Loucy (cell line): Measurements from ENCODE around the gene TGFBR3.

Source experiments
- H2AFZ ChIP-seq: fragments of 200-600 bp; sonication (generic); 2 replicates; pipeline ENCODE4 v1.6.0; 2016; ENCODE audit warnings: antibody characterized with exemption, mild to moderate bottlenecking, low read length, moderate library complexity
- H3F3A ChIP-seq: fragments of 200-600 bp; 2 replicates; pipeline ENCODE4 v1.6.0; 2016; ENCODE audit warnings: antibody characterized with exemption, low read depth, mild to moderate bottlenecking
- H3K27me3 ChIP-seq: fragments of 200-600 bp; sonication (generic); 2 replicates; pipeline ENCODE4 v1.6.1; 2014; ENCODE audit warnings: low read length, mild to moderate bottlenecking; ENCODE audit not compliant: insufficient read depth, poor library complexity, severe bottlenecking
- H3K36me3 ChIP-seq: fragments of 200-600 bp; sonication (generic); 2 replicates; pipeline ENCODE4 v1.6.1; 2016; ENCODE audit warnings: low read length; ENCODE audit not compliant: insufficient read depth
- H3K4me1 ChIP-seq: fragments of 200-600 bp; sonication (generic); 2 replicates; pipeline ENCODE4 v1.5.1; 2014; ENCODE audit warnings: low read length, mild to moderate bottlenecking; ENCODE audit not compliant: insufficient read depth, poor library complexity, severe bottlenecking
- H3K4me2 ChIP-seq: fragments of 200-600 bp; sonication (generic); 2 replicates; pipeline ENCODE4 v1.6.0; 2014; ENCODE audit warnings: antibody characterized with exemption, low read length, low read depth, mild to moderate bottlenecking; ENCODE audit not compliant: poor library complexity, severe bottlenecking
- H3K4me3 ChIP-seq: fragments of 200-600 bp; sonication (generic); 2 replicates; pipeline ENCODE4 v1.5.1; 2014; ENCODE audit warnings: low read length, mild to moderate bottlenecking, mixed read lengths; ENCODE audit not compliant: poor library complexity, severe bottlenecking
- H3K79me2 ChIP-seq: fragments of 200-600 bp; sonication (generic); 2 replicates; pipeline ENCODE4 v1.6.1; 2014; ENCODE audit warnings: low read length; ENCODE audit not compliant: insufficient read depth
- H3K9ac ChIP-seq: fragments of 200-600 bp; sonication (generic); 2 replicates; pipeline ENCODE4 v1.6.0; 2014; ENCODE audit warnings: mild to moderate bottlenecking, low read depth, low read length, moderate library complexity; ENCODE audit not compliant: poor library complexity, severe bottlenecking
- H3K9me2 ChIP-seq: fragments of 200-600 bp; sonication (generic); replicated peaks from 2 replicates; pipeline ENCODE4 v1.6.1; 2016; ENCODE audit warnings: low read depth, low read length, mixed read lengths
- H3K9me3 ChIP-seq: fragments of 200-600 bp; sonication (generic); 2 replicates; pipeline ENCODE4 v1.6.1; 2014; ENCODE audit warnings: mild to moderate bottlenecking, antibody characterized with exemption, low read length, low read depth; ENCODE audit not compliant: insufficient read depth
- H4K20me1 ChIP-seq: fragments of 200-600 bp; sonication (generic); 2 replicates; pipeline ENCODE4 v1.6.0; 2014; ENCODE audit warnings: antibody characterized with exemption, low read length, mild to moderate bottlenecking; ENCODE audit not compliant: insufficient read depth, poor library complexity, severe bottlenecking
- CTCF ChIP-seq: fragments of 200-600 bp; sonication (generic); conservative IDR thresholded peaks from 2 replicates; pipeline ENCODE4 v1.5.1; 2014; ENCODE audit warnings: mild to moderate bottlenecking, antibody characterized with exemption, low read length
- EZH2phosphoT487 ChIP-seq: fragments of 200-600 bp; IDR thresholded peaks from 2 replicates; pipeline ENCODE4 v1.6.1; 2018; ENCODE audit warnings: antibody characterized with exemption, mild to moderate bottlenecking, moderate library complexity, borderline replicate concordance

The TGFBR3 gene

GRCh38 chr1:91647061-91647460 lies 238.9 kb downstream of the TGFBR3 start:
- TF ChIP-seq CTCF (no peak), EZH2phosphoT487 (no peak)
- Histone ChIP-seq H3K79me2 (no peaks in the 10 kb centered on the region), H3K36me3 (no peaks in the 10 kb centered on the region), H3K4me2 (no peak overlapping the region), H3K4me3 (no peak overlapping the region), H3K9ac (no peak overlapping the region), H3K9me2 (no peaks in the 10 kb centered on the region), H3K4me1 (peaks cover 9% of the 10 kb centered on the region), H3K9me3 (no peaks in the 10 kb centered on the region), H4K20me1 (no peaks in the 10 kb centered on the region), H2AFZ (no peak overlapping the region), H3K27me3 (no peaks in the 10 kb centered on the region), H3F3A (no peaks in the 10 kb centered on the region)

- Histone ChIP-seq H3K36me3 (no peaks in the 10 kb centered on the region), H3K27me3 (no peaks in the 10 kb centered on the region), H3K9me3 (no peaks in the 10 kb centered on the region), H3K79me2 (no peaks in the 10 kb centered on the region), H3K4me2 (no peak overlapping the region), H2AFZ (no peak overlapping the region), H3K9ac (no peak overlapping the region), H3F3A (no peaks in the 10 kb centered on the region), H3K4me3 (no peak overlapping the region), H3K9me2 (no peaks in the 10 kb centered on the region), H3K4me1 (peaks cover 9% of the 10 kb centered on the region), H4K20me1 (no peaks in the 10 kb centered on the region)
- no peak for TF ChIP-seq EZH2phosphoT487
Measured at GRCh38 chr1:91645031-91645430, 240.9 kb downstream of the TGFBR3 start.

GRCh38 chr1:91643431-91643830 lies 242.5 kb downstream of the TGFBR3 start:
- Histone ChIP-seq H3K36me3 (no peaks in the 10 kb centered on the region), H4K20me1 (no peaks in the 10 kb centered on the region), H3K9ac (no peak overlapping the region), H3K9me3 (no peaks in the 10 kb centered on the region), H3K4me2 (no peak overlapping the region), H3K9me2 (no peaks in the 10 kb centered on the region), H3K79me2 (no peaks in the 10 kb centered on the region), H3K27me3 (no peaks in the 10 kb centered on the region), H2AFZ (no peak overlapping the region), H3F3A (no peaks in the 10 kb centered on the region), H3K4me1 (peaks cover 9% of the 10 kb centered on the region), H3K4me3 (no peak overlapping the region)
- TF ChIP-seq CTCF = no peak
- no peak for TF ChIP-seq EZH2phosphoT487

GRCh38 chr1:91640877-91641526 lies 244.9 kb downstream of the TGFBR3 start:
- H3K36me3 ChIP-seq = no peaks in the 10 kb centered on the region
- no peak overlapping the region for H3K4me3 ChIP-seq
- H3K79me2 ChIP-seq = no peaks in the 10 kb centered on the region
- H3K27me3 ChIP-seq = no peaks in the 10 kb centered on the region
- no peaks in the 10 kb centered on the region for H3K9me2 ChIP-seq
- TF ChIP-seq CTCF (no peak), EZH2phosphoT487 (no peak)
- no peaks in the 10 kb centered on the region for H4K20me1 ChIP-seq
- no peak overlapping the region for H3K4me2 ChIP-seq
- H3F3A ChIP-seq = no peaks in the 10 kb centered on the region
- no peak overlapping the region for H3K9ac ChIP-seq
- H3K4me1 ChIP-seq = no peaks in the 10 kb centered on the region
- H3K9me3 ChIP-seq = no peaks in the 10 kb centered on the region
- H2AFZ ChIP-seq = no peak overlapping the region
